Measurements from ENCODE around the gene SH3PXD2A.

Gene SH3PXD2A

DNA sequence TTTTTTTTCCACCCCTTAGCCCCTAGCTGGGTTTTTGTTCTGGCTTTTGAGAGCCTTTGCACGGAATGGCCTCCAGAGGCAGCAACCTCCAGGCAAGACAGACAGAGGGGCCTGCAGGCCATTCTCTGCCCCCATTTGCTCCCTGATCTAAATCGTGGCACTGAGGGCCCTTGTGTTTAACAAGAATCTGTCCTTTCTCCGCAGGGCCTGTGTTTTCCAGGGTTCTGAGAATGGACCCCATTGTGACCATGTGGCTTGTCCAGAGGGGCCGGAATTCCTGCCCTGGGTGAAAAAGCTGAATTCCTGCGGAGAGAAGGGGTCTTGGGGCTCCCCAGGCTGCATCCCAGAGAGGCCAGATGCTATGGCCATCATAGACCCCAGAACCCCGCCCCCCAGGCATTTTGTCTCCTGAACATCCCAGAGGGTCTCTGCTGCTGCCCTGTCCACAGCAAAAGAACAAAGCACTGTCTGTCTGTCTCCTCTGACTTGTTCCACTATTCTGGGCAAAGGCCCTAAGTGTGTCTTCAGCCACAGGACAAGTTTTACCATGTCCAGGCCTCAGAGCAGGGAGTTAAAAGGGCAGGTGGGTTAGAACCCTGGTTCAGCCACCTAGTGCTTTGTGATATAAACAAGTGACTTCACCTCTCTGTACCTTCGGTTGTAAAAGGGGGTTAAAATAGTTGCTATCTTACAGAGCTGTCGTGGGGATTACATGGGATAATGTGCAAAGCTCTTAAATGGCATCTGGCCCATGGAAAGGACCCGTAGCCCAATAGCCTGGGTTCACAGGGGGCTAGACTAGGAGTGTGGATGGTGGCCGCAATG lies 155.6 kb downstream of the SH3PXD2A start:
- DNase-seq = no peak

DNA sequence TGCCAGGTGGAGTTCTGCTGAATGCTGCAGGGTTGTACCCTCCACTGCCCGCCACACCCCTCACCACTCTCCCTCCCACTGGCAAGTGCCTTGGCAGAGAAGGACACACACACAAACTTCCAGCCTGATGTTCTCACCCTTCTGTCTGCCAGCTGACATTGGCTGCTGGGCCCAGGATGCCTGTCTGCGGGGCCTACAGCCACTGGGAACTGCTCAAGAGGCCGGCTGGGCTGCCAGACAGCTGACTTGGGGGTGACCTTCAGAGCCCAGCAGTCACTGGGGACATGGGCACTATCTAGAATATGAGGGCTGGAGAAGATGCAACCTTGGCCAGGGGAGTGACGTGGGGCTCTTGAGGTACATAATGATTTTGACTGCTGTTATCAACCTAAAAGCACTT lies 157.1 kb downstream of the SH3PXD2A start:
- DNase-seq = no peak

DNA sequence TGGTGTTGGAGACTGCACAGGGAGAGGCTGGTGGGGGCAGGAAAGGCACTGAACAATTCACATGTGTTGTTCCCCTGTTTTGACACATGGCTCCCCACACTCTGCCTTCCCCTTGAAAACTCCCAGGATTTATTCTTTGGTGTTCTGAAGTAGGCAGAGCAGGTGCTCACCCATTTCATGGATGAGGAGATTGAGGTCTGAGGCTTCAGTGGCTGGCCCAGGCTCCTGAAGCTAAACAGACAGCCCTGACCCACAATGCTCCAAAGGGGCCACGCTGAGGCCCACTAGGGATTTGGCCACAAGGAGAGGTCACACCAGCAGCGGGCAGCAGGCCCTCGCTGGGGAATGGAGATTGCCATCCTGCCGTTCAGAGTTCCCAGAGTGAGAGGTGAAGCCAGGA lies 157.6 kb downstream of the SH3PXD2A start:
- no peak for DNase-seq

DNA sequence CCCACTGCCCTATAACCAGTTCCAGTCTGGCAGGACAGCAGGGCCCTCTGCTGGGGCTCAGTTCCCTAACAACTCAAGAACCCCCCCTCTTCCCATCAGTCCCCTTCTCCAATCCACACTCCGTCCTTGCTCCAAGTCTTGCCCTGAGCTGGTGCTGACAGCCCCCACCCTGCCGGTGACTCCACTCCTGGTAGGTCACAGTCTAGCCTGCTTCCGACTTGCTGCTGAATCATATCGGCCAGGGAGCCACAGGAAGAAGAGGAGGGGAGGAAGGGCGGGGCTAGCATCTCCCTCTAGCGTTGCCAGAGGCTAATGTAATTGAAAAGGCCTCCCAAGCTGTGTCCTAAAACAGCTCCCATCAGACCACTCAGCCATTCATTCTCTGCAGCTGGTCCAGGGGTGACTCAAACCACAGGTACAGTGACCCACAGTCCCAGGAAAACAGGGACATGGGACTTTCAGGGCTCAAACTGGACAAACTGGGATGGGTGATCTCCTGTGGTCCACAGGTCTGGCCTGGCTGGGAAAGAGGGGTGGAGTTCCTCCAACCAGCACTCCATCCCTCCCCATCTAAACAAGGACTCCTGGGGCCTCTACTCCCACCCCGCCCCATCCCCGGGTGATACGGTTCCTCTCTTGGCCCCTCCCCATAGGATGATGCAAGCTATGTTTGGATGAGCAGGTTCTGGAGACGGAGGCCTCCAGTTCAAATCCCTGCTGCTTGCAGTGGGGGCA lies 158.8 kb downstream of the SH3PXD2A start:
- no peak for DNase-seq

DNA sequence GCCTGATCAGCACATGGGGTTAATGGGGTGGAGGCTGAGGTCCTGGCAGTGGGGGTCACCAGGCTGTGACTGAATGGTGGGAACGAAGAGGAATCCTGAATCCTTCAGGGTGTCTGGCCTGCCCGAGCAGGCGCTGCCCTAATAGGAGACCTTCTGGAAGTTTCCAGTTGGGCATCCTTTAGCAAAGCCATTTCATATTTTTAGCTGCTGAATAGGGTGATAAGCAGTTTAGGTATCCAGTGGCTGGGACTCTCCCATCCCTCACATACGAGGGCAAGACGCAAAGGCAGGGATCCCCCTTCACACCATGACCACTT lies 159.3 kb downstream of the SH3PXD2A start:
- DNase-seq = no peak

DNA sequence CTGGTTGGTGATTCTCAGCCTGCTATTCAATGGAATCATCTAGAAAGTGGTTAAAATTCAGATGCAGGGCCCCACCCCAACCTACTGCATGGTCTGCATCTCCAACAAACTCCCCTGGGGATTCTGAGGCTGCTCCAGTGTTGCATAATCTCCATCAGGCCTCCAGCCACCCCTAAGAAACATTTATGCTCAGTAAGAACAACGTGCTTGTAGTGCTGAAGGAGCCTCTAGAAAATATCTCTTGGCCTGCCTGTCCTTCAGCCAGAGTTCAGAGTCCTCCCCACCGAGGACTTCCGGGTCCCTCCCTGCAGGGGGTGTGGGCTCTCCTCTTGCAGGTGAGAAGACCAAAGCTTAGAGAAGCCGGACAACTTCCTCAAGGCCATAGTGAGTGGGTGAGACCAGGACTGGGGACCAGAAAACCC lies 159.8 kb downstream of the SH3PXD2A start:
- no peak for DNase-seq

DNA sequence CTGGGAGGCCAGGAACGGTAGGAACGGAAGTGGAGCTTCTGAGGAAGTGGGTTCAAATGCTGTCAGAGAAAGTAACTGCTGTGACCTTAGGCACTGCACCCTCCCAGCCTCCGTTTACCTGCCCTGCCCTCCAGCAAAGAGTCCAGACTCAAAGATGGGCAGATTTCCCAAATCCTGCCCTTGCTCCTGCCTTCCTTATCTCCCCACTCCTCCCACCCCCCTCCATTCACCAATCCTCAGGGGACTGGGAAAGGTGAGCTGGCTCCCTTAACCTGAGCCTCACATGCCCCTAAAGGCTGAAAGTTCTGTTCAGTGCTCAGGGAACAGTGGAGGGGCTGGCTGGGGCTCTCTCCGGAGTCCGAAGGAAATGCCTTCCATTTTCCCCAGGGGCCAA lies 161.6 kb downstream of the SH3PXD2A start:
- DNase-seq = no peak

DNA sequence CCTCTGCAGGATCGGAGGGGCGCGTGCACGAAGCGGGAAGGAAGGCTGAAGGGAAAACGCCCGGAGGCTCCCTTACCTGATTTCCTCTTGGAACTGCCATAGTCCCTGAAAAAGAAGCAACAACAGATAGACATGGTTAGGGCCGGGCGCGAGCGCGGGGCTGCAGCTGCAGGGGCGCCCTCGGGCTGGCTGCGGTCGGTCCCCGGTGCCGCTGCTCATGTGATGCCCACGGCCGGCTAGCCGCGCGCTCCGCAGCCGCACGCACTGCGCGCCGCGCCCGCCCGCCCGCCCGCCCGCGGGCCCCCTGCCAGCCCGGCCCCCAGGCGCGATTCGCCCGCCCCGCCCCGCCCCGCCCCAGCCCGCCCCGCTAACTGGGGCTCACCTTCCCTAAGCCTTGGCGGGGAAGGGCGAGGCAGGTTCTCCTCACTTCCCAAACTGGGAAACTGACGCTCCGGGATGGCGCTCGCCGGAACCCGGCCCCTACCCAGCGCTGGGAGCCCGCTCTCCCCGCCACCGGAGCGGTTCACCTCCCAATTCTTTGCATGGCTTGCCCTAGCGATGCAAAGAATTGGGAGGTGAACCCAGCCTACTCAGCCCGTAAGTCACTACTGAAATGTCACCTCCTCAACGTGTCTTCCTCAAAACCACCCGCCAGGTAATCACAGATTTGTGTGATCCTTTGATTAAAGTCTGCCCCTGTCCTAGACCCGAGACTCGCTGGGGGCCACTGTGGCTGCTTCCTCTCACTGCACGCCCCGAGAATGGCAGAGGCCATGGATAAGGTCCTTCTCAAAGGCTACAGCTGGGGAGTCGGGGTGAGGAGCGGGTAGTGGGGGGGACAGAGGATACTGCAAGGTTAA lies 162.2 kb downstream of the SH3PXD2A start:
- no peak for DNase-seq

DNA sequence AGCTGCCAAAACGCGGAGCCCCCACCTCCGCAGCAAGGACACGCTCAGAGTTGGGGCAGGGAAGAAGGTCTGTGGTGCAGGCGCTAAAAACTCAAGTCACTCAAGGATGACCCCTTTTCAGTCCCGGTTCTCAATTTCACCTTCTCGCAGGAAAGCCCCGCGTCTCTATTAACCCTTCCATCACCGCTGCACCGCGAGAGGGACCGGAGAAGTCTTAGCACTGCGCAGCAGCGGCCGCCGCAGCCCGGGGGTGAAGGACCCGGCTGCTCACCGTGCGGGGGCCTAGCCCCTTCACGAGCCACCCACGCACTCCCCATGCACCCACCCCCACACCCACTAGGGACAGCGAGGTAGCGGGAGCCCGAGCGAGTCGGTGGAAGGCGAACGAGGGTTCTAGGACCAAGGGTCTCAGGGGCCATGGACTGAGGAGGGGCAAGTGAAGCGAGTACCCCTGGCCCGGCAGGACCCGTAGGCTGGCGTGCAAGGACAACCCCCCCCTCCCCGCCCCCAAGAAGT lies 162.9 kb downstream of the SH3PXD2A start:
- no peak for DNase-seq

DNA sequence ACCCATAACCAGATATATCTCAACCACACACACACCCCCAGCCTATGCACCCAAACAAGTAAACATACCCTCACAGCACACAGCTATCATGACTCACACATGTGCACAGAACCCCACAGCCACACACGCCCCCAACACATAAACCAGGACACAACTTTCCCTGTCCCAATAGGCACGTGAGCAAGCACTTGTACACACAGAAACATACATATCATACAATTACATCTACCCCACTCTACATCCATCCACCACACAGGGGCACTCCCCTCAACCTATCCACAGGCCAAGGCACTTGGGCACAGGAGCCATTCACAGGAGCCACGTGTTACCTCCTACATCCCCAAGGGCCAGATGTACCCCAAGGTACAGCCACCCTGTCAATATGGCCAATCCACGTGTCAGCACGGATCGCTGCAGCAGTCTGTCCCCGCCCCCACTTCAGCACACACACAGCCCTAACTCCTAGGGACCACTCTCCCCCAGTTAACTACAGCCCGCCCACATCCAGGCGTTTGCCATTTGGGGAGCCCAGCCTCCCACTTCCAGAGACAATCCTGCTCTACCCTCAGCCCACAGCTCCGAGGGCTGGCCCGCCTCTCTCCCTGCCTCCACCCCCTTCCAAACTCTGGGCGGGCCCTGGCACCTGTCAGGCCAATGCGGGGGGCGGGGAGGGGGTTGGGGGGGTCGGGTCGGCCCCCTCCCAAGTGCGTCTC lies 163.5 kb downstream of the SH3PXD2A start:
- DNase-seq = no peak

DNA sequence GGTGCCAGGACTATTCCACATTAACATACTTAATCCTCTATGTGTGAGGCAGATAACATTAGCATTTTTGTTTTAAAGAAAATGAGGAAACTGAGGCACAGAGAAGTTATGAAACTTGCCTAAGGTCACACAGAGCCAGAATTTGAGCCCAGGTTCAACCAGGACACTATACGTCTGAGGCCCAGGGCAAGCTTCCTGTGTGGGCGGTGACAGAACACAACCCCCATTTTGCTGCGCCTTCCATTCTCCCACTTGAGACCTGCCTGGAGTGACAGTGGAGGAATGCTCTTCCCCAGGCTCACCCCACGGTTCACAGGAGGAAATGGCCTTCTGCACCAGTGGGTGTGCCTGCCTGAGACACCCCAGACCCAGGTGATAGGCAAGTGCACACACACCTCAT lies 164.1 kb downstream of the SH3PXD2A start:
- DNase-seq = no peak

DNA sequence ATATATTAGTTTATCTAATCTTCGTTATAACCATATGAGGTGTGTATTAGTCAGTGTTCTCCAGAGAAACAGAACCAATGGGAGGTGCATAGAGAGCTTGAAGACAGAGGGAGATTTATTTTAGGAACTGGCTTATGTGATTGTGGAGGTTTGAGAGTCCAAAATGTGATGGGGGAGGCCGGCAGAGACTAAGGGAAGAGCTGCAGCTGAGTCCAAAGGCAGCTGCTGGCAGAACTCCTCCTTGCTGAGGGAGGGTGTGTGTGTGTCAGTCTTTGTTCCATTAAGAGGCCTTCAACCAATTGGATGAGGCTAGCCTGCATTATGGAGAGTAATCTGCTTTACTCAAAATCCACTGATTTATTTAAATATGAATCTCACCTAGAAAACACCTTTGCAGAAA lies 165.1 kb downstream of the SH3PXD2A start:
- DNase-seq = no peak

DNA sequence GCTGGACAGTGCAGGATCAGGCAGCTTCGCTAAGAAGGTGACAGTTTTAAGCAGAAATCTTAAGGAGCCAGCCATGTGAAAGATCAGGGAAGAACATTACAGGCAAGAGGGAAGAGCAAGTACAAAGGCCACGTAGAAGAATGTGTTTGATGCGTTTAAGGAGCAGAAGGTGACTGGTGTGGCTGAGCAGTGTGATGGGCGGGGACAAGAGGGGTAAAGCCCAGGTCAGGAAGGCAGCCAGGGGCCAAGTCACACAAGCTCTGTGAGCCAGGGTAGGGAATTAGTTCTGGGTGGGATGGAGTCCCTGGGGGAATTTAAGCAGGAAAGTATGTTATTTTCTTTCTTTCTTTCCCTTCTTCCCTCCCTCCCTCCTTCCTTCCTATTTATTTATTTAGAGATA lies 166.9 kb downstream of the SH3PXD2A start:
- no peak for DNase-seq

DNA sequence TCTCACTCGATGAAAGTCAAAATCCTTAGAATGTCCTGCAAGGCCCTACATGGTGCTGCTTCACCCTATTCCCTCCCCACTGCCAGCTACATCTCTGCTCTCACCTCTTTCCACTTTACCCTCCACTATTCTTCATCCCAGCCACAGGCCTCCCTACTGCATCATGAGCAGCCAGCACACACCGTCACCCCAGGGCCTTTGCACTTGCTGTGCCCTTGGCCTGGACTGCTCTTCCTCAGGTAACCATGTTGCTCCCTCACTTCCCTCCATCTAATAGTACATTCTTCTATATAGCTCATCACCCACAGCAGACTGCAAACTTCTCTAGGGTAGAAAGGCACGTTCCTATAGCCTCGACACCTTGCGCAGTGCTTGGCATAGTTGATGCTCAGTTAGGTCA lies 167.7 kb downstream of the SH3PXD2A start:
- DNase-seq = no peak

DNA sequence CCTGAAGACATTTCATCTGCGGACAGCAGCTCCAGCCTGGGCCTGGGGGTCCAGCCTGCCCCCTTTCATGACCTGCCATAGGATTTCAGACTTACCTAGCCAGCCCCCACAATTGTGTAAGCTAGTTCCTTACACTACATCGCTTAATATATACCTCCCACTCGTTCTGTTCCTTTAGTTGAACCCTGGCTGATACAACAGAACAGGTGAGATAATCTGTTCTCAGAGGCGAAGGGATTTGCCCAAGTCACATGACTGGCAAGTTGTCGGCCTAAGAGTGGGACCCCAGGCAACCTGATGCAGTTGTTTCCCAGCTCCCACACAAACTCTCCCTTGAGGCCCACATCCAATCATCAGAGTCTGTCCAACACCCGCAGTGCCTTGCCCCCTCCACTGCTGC lies 168.2 kb downstream of the SH3PXD2A start:
- no peak for DNase-seq

DNA sequence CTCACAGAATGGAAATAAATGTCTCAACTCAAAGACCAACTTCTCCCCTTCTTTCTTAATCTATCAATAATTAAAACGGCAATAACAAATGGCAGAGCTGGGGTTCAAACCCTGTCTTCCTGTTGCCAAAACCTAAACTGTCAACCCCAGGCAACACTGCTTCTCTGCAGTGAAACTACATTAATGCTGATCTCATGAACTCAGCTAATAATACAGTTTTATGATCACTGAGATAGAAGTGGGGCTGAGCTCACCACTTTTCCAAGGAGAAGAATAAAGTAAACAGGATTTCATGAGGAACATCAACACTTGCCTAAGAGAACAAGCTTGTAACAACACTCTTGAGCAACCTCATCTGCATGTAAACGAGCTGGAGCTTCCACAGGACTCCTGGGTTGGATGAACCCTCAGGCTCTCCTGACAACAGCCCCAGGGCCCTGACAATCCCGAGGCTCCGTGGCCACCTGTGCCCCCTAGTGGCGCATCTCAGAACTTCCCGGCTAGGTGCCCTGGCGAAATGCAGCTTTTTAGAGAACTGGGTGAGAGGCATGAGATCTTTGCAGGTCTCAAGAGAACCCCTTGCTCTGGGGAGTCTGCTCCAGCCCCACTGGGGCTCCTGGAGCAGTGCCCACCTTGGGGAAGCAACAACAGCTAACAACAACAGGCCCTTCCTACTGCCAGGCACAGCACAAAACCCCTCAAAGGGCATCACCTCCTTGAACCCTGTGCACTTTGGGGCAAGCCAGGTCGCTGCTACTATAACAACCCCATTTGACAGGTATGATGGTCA lies 169.3 kb downstream of the SH3PXD2A start:
- DNase-seq = peak; percentile 25

DNA sequence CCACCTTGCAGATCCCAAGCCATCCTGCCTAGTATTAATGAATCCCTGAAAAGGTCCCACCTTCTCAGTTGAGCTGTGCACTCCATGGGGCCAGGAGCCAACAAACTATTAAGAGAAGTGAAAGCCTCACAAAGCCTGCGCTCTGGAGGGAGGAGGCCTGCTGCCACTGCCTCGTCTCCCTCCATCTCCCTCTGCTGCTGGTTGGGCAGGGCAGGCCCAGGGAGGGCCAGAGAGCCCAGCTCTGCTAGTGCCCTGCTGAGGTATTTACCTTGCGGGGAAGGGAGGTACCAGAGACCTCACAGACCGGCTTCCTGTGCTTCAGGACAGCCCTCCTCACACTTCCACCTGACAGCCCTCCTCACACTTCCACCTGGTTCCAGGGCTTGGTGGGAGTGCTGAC lies 171.5 kb downstream of the SH3PXD2A start:
- DNase-seq = no peak

DNA sequence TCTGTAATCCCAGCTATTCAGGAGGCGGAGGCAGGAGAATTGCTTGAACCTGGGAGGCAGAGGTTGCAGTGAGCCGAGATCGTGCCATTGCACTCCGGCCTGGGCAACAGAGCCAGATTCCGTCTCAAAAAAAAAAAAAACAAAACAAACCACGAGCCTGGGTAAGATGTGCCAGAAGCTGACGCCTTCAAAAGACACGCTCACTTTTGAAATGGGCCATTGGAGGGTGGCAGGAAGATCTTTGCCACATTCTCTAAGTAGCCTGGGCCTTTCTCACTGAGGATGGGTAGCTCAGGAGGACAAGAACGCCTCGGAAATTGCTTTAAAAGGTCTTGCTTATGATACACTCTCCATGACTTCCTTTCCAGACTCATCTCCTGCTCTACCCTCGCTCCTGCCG lies 172.7 kb downstream of the SH3PXD2A start:
- DNase-seq = no peak

DNA sequence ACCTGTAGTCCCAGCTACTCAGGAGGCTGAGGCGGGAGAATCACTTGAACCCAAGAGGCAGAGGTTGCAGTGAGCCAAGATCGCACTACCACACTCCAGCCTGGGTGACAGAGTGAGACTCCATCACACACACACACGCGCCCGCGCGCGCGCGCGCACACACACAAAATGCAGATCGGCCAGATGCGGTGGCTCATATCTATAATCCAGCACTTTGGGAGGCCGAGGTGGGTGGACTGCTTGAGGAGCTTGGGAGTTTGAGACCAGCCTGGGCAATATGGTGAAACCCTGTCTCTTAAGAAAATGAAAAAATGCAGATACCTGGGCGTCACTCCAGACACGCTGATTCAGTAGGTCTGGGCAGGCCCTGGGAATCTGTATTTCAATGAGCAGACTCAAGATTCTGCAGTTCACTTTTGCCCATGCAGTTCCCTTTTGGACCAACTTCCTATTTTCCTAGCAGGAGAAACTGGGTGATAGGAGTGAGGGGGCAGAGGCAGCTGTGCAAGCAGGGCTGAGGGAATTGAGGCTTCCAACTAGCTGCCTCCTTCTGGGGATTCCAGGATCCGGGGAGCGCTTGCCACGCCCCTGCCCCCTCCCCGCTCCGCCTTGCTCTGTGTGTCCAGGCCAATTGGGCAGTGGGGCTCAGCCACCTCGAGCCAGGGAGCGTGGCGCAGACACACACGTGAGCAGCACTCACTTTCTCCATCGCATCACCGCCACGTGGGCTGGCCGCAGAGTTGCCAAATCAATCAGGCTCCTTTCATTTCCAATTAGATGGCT lies 173.6 kb downstream of the SH3PXD2A start:
- DNase-seq = no peak

DNA sequence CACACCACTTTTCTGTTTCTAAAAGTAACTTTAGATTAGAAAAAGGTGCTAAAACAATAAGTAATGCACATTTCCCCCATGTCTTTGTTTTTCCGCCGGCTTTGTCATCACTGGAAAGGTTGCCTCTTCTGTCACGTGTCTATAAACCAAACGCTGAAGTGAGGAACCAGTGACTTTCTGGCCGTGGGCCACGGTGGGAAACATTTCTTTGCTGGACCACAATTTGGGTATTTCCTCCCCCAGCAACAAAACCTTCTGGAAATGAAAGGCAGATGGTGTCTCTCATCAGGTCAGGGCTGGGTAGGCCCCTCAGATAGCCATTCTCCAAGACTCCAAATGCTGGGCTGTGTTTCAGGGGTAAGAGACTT lies 174.5 kb downstream of the SH3PXD2A start:
- no peak for DNase-seq

DNA sequence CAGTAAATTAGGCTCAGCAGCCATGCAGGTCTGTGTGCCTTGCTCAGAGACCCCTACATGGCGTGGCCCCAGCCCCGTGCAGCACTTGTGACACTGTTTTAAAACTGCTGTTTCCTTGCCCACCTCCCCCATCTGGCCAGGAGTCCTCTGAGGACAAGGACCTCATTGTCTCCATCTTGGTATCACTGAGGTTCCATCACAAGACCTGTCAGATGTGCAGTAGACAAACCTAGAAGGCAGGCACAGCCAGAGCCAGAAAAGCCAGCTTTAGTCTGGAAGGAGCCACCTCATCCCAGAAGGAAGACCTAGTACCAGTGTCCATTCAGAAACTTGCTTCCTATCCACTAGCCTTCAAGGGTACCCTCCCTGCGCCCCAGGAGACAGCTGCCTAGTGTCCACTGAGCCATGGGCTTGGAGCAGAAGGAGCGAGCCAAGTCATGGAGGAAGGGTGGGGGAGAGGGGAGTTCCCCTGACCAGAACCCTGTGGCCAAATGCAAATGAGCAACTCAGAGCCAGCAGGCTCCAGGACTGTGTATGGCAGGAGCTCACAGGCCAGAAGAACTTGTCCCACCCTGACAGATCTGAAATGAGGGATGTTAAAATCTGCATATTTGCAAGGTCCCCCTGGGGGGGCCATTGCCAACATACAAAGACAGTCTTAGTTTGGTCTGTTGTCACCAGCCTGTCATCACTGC lies 176.1 kb downstream of the SH3PXD2A start:
- no peak for DNase-seq
